HG03175 (cell line): ENCODE results near the gene PDGFD.

Experiments
- ATAC-seq: cut with Tn5 transposase; IDR thresholded peaks from one replicate; pipeline ENCODE4 v1.9.1; 2021; ENCODE audit warnings: mild to moderate bottlenecking, moderate library complexity; ENCODE audit not compliant: unreplicated experiment

PDGFD gene

DNA sequence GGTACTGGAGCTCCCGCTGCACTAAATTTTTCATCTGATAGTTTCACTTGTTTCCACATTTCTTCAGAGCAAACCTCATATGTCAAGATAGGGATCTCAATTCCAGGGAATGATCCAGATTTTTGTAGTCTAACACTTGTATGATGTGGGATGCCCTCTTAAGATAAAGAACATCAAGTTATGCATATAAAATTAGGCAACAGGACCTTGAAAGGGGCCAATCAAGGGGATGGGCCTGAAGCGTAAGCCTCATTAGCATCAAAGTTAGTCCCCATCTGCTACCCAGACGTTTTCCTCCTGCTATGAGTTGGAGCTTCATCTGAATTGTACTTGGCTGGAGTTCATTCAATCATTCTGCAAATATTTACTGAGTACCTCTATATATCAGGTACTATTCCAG, 17.5 kb downstream of the PDGFD start:
- ATAC-seq: no peak

DNA sequence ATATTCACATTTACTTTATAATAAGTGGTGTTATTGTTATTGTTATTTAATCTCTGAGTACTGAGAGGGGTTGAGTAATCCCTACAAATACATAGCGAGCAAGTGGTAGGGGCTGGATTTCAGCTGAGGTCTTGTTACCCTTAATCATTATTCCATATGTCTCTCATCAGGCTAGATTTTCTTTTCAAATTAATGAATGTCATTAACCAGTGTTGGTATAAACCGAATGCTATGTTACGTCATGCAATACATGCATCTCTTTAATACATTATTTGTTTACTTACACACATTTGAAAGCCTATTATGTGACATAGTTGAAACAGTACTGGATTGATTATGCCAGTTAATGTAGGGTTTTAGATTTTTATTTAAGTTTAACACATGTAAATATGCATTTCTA, 18.9 kb downstream of the PDGFD start:
- ATAC-seq: no peak

DNA sequence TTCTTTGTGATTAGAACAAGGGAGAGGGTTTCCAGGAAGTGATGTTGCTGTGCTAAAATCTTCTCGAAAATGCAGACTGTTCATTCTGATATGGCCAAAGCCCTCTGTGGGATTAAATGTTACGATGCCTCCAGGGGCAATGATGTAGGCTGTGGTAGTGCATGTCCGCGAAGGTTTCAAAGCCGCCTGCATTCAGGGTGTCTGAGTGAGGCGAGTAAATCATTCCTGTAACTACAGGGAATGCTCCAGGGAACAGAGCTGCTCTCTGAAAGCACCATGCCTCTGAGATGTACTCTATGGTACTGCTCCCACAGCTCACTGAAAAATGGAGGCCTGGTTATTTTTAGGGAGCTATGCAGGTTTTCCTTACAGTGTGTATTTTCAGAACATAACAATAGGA, 21.2 kb downstream of the PDGFD start:
- no peak for ATAC-seq

DNA sequence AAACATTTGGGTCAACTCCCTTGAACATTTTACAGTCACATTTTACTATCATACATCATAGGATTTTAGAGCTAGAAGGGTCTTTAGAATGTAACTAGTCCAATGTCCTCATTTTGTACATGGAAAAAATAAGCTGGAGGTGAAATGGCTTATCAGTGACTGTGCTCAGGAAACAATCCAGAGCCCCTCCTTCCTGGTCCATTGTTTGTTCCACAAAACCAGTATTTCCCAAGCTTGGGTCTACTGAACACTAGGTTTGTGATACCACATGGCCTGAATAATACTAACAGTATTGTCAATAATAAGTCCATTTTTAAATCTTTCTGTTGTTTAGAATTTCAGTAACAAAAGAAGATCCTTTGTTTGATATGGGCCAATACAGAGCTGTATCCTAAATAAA, 27.1 kb downstream of the PDGFD start:
- no peak for ATAC-seq

DNA sequence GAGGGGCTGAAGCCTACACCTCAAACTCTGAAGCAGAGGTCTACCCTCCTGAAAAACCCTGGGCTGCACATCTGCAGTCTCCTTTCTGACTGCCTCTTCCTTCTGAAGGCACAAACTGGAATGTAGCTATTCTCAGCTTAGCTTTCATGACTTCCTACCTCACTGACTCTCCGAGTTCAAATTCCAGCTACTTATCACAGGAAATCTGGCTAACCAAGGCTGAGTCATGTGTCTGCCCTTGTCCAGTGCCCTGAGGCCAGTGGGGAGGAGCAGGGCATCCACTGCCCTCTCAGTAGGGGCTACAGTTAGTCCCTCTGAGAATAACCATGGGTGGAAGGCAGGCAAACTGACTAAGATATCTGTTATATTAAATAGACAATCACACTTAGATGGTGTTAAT, 29.2 kb downstream of the PDGFD start:
- no peak for ATAC-seq

DNA sequence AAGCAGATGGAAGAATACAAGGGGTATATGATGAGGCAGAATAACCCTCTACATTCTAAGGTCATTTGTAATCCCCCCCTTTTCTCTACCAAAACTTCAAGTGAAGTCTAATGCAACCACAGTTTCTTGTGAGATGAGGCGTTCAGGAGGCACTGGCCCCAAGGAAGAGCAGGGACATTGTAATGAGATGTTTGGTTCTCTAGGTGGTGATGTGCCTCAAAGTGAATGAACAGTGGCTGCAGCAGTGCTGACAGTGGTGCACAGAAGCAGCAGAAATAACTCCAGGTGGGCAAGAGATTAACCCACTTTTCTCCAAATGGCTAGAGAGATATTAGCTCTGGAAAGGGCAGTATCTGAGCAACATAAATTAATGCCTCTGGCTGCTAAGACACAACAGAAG, 33.8 kb downstream of the PDGFD start:
- no peak for ATAC-seq

DNA sequence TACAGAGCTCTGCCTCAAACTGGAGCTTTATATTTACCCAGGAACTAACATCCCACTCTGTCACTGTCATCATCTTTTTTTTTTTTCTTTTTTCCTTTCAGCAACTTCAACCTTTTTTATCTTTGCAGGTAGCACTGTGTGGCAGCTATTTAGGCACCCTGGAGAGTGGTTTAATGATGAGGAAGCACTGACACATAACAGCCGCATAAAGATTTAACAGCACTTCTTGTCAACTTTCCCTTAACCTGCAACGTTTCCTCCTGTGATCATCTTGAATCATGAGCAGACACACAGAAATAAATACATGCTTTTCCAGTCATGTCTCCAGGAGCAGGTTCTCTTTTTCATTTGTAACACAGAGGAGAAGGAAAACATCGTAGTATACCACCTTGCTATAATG, 34.8 kb downstream of the PDGFD start:
- no peak for ATAC-seq

DNA sequence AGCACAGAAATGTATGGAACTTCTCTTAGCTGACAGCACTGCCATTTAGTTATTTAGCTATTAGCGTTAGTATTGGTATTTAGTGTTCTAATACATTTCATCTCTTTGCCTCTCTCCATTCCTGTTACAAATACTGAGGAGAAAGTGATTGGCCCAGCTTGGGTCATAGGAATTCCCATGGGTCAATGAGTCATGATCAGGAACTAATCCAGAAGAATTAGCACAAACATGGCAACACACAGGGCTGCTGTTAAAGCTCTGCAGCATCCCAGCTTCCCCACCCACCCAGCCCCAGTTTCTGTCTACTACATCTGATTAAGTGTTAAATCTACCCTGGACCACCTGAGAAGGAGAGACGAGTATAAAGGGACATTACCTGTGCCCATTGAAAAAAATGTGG, 36.1 kb downstream of the PDGFD start:
- ATAC-seq: no peak

DNA sequence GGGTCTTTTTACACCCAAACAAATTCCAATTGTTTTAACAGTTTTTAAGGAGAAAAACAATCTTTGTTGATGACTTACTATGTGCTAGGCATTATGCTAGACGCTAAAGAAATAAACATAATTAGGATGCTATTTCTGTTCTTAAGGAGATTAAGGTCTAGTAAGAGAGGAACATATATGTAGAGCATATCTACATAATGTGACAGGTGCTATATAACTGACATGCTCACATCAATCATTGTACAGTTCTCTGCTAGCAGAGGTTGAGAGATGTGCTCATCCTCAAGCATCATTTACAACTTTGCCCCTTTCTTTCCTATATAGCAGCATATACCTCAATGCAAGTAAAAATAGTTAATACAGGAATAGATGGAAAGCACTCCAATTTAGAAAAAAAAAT, 37.5 kb downstream of the PDGFD start:
- no peak for ATAC-seq

DNA sequence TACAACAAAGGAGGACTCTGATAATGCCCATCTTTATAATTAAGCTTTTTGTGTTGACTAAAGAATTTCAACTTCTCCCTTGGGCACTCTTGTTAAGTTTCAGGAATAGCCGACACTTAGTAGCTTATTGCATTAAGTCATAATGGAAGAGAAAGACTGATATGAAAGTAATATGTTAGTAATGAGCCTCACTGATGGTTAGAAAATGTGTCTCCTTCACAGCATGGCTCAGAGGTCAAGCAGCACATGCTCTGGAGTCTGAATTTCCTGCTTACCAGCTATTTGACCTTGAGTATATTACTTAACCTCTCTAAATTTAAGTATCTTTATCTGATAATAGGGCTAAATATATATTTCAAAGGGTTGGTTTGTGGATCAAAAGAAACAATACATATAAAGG, 39.0 kb downstream of the PDGFD start:
- ATAC-seq: peak; percentile 89

DNA sequence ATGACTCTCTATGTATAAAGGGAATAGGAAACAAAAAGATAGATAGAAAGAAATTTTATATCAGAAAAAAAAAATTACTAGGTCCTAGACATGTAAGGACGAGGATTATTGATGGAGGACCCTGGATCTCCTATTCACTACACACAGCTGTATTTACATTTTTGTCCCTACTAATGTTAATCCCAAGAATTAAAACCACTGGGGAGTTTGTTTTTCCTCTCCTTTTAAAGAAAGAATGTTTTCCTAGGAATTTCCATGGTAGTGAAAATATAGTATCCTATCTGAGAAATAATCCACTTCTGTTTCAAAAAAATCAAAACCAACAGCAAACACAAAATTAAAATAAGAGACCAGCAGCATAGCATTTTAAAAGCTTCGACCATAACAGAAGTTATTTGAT, 41.1 kb downstream of the PDGFD start:
- ATAC-seq: no peak

DNA sequence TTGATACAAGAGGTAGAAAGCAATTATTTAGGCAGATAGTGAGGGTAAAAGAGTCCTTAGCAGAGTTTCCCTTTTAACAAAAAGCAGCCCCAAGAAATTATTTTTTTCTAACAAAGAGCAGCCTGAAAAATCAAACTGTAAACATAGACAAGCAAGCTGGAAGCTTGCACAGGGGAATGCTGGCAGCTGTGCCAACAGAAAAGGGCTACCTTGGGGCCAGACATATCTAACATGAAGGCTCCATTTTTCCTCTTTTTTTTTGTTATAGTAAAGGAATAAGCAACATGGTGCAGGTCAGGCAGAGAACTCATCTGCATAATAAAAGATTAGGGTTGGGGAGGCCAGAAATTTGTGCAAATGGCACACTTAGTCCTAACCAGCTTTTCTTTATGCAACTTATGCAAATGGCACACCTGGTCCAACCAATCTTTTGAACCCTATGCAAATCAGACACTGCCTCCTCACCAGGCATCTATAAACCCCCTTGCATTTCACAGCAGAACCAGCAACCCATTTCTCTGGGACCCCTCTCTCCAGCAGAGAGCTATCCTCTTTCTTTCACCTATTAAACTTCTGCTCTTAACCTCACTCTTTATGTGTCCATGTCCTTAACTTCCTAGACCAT, 41.8 kb downstream of the PDGFD start:
- no peak for ATAC-seq

DNA sequence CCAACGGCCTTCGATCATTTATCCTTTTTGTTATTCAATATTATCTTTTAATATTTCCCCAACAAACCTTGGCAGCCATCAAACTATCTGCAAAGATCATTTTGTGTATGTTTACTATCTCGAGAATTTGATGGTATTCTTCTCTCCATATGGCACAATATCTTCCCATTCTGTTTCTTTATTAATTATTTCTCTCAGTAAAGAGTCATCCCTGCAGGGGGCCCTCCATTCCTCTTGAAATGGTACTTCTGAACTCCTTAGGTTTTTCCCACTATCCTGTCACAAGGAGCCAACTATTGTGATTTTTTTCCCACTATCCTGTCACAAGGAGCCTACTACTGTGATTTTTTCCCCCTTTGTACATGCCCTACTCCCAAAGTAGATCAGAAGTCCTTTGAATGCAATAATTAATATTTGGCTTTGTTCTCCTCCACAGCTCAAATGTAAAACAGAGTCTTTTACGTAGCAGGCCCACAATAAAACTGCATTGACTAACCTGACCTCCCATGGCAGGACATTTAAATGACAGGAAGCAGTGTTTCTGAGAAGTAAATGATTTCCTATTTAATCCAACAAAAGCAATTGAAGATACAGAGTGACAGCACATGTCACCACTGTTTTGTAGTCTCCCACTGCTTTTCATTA, 43.3 kb downstream of the PDGFD start:
- ATAC-seq: no peak

DNA sequence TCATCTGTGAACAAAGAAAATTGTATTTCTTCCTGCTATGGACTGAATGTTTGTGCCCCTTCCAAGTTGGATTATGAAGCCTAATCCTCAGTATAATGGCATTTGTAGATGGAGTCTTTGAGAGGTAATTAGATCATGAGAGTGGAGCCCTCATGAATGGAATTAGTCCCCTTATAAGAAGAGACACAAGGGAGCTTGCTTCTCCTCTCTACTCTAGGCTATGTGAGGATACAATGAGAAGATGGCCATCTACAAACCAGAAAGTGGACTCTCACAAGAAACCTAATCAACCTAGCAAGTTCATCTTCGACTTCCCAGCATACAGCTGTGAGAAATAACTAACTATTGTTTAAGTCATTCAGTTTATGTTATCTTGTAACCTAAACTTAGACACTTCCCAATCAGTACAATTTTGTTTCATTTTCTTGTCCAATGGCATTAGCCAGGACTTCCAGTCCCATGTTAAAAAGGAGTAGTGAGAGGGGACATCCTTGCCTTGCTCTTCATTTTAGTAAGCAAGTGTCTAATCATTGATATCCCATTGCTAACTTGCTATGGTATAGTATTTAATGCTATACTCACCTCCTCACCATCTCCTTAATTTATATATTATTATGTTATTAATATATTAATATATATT, 45.7 kb downstream of the PDGFD start:
- no peak for ATAC-seq

DNA sequence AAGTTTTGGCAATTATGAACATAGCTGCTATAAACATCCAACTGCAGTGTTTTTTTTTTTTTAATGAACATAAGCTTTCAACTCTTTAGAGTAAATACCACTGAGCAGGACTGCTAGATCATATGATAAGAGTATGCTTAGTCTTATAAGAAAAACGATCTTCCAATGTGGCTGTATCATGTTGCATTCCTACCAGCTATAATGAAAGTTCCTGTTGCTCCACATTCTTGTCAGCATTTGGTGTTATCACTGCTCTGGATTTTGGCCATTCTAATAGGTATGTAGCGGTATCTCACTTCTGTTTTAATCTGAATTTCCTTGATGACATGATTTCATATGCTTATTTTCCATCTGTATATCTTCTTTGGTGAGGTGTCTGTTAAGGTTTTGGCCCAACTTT, 50.4 kb downstream of the PDGFD start:
- ATAC-seq: no peak

DNA sequence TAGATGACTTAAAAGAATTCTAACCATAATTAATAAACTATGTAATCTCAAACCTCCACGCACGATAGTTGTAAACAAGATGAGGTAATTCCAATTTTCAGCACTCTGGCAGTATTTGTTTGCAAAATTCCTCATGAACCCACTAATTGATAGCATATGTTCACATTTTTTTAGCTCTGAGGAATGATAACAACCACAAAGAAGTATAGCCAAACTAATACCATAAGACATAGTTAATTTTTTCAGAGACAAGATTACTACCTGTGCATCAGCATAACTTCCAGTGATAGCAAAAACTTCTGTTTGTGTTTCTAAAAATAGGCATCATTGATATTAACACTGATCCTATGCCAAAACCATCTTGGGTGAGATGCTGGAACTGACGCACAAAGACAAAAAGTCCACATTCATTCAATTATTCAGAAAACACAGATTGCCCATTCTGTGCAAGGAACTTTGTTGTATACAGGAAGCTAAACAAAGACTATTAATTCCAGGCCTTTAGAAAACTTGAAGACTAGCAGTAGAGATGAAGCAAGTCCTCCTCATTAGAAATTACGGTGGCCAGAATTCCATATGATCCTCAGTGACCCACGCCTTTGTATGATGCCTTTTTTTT, 57.7 kb downstream of the PDGFD start:
- no peak for ATAC-seq

DNA sequence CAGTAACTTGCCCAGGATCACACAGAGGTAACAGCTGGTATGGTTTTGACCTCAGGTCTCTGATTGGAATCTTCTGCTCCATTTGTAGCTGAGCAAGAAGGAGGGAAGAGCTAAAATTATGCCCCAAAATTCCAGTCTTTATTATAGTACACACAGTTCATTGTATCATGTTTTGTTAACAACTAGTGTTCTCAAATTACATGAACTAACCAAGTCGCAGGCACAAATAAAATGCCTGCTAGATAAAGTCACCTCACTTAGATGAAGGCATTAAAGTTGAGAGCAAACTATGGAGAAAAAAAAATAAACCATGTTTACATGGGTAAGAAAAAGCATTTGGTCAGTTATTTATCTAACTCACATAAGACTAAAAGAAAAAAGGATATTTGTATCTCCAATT, 58.8 kb downstream of the PDGFD start:
- ATAC-seq: no peak

DNA sequence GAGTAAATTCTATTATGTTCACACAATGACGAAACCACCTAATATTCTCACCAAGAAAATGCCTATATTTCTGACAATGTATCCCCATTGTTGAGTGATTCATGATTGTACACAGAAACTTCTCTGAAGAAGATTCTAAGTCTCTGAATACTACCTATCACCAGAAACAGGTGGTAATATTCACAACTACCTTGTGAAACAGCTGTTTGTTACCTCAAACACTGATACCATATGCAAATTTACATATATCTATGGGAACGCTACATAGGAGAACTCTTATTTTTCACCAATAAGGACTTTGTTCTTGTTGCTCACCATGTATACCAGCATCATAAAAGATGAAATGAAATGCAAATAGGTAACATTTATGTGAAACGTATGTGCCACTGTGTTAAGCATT, 59.3 kb downstream of the PDGFD start:
- peak; percentile 50 for ATAC-seq

DNA sequence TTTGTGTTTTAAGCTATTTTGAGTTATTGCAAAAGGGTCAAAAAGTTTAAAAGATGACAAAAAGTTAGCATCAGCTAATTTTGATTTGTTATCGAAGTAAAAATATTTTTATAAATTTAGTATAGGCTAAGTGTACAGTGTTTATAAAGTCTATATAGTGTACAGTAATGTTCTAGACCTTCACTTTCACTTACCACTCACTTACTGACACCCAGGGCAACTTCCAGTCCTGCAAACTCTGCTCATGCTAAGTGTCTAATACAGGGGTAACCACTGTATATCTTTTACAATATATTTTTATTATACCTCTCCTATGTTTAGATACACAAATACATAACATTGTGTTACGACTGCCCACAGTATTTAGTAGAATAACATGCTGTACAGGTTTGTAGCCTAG, 59.7 kb downstream of the PDGFD start:
- ATAC-seq: no peak

DNA sequence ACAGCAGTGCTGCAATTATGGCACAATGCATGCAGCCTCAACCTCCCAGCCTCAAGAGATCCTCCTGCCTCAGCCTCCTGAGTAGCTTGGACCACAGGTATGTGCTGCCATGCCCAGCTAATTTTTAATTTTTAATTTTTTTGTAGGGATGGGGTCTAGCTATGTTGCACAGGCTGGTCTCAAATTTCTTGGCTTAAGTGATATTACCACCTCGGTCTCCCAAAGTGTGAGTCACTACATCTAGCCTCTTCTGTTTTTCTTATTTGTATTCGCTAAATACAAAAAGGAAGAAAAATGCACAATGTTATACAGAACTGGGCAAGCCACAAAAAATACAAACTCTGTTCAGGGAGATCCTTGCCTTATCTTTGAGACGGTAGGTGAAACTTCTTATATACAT, 65.4 kb downstream of the PDGFD start:
- ATAC-seq: peak; percentile 18

DNA sequence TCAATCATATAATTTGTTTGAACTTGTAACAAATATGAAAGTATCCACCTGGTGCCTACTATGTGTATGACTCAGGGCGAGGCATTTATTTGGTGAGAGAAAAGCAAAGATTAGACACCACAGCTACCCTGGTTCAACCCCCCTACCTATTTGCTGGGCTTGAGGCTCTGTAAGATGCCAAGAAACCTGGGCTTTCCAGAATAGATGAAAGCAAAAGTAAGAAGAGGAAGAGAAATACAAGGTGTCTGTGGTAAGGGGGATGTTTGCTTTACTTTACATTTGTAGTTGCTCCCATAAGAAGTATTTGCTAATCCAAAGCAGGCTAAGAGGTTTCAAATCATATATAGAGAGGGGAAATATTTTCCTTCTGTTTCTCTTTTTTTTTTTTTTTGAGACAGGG, 65.8 kb downstream of the PDGFD start:
- ATAC-seq: peak; percentile 79

DNA sequence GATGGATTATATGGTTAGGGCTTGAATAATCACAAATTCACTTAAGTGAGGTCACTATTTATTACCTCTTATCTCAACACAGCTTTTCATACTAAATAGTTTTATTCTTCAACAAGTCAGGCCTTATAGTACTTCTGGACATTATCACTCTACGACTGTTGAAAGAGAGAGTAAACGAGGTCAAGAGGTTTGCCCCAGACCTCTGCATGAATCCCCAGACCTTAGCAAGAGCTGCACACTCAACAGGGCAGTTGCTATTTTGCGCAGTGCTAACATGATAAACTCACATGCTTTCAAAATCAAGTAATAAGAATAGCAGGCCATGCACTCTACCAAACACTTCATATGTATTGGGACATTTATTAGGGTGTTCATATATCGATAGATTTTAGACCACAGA, 67.0 kb downstream of the PDGFD start:
- ATAC-seq: no peak
